ENCODE measurements around the gene MRPL55.

The MRPL55 gene

DNA sequence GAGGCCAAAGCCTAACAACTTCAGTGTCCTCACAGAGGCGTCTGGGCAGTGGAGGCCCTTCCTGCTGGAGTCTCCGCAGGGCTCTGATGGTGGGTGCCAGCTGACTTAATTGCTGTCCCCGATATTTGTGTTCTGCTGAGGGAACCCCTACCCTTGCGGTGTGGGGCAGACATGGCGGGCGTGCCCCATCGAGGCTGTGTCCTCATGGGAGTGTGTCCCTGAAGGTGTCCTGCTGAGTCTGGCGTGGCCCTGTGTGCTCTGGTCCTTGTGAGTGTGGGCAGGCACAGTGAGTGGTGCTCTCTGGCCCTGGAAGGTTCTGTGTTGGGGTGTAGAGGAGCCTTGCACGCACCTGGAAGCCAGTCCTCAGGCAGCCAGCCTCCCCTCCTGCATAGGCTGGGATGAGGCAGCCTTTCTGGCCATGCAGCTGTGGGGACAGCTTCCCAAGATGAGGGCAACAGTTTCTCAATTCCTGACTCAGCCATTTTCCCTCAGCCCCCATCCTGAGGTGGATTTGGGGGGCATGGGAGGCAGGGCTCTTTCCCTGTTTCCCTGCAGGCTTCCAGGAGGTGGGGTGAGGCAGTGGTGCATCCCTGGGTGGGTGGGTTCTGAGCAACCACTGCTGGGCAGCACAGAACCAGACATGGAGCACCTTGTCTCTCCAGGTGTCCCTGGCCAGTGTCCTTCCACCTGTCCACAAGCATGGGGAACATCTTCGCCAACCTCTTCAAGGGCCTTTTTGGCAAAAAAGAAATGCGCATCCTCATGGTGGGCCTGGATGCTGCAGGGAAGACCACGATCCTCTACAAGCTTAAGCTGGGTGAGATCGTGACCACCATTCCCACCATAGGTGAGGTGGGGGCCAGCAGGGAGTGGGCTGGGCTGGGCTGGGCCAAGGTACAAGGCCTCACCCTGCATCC is 12.4 kb downstream of the MRPL55 start:
- no peak for TF ChIP-seq NFIC (IDR thresholded peaks at IDR 0.05)

GRCh38 chr1:228095938-228096337 is 13.2 kb downstream of the MRPL55 start:
- no peak for TF ChIP-seq CREB1 (IDR thresholded peaks at IDR 0.05; ENCODE audit: low read depth)
- no peak for TF ChIP-seq CEBPB (IDR thresholded peaks at IDR 0.05)
- TF ChIP-seq EGR1 (IDR thresholded peaks at IDR 0.05): no peak
- TF ChIP-seq, protein P1, sequence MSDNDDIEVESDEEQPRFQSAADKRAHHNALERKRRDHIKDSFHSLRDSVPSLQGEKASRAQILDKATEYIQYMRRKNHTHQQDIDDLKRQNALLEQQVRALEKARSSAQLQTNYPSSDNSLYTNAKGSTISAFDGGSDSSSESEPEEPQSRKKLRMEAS (IDR thresholded peaks at IDR 0.05): no peak

GRCh38 chr1:228095161-228095560 is 13.9 kb downstream of the MRPL55 start:
- TF ChIP-seq, protein P1 (IDR thresholded peaks at IDR 0.05): no peak
- TF ChIP-seq CREB1 (IDR thresholded peaks at IDR 0.05; ENCODE audit: low read depth) (no peak), CEBPB (IDR thresholded peaks at IDR 0.05) (no peak), TAF1 (IDR thresholded peaks at IDR 0.05; ENCODE audit: low read depth) (no peak), TEAD4 (IDR thresholded peaks at IDR 0.05) (no peak)

DNA sequence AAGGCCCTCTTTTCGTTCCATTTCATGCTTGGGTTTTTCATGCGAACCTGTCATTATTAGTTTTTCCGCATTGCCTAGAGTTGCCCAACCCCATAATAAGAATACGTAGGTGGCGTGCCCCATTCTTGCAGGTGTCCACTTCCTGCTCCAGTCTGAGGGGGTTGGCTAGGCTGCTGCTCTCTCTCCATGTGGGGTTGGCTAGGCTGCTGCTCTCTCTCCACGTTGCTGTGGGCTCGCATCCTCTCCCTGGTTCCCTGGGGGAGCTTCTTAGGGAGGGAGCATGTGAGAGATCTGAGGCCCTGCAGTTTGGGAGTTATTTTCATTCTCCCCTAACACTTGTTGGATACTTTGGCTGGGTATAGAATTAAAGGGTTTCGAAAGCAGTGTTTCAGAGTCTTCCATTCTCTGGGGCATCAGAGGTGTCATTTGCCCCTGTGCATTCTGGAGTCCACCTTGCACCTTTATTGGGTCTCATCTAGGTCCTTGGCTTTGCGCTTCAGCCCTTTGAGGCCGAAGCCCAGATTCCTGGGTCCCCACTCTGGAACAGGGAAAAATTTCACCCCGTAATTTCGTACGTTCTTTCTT is 14.6 kb downstream of the MRPL55 start:
- TF ChIP-seq EP300 (IDR thresholded peaks at IDR 0.05; ENCODE audit: borderline replicate concordance) (no peak), FOXM1 (IDR thresholded peaks at IDR 0.05; ENCODE audit: borderline replicate concordance, low read depth) (no peak), EGR1 (IDR thresholded peaks at IDR 0.05) (no peak), RAD21 (IDR thresholded peaks at IDR 0.05; ENCODE audit: low read depth) (no peak), TCF12 (IDR thresholded peaks at IDR 0.05; ENCODE audit: low read depth) (no peak), YY1 (IDR thresholded peaks at IDR 0.05; ENCODE audit: low read depth) (no peak), CEBPB (IDR thresholded peaks at IDR 0.05) (no peak), TAF1 (IDR thresholded peaks at IDR 0.05; ENCODE audit: low read depth) (no peak), CREB1 (IDR thresholded peaks at IDR 0.05; ENCODE audit: low read depth) (no peak), TEAD4 (IDR thresholded peaks at IDR 0.05) (no peak)
- TF ChIP-seq, protein P2, sequence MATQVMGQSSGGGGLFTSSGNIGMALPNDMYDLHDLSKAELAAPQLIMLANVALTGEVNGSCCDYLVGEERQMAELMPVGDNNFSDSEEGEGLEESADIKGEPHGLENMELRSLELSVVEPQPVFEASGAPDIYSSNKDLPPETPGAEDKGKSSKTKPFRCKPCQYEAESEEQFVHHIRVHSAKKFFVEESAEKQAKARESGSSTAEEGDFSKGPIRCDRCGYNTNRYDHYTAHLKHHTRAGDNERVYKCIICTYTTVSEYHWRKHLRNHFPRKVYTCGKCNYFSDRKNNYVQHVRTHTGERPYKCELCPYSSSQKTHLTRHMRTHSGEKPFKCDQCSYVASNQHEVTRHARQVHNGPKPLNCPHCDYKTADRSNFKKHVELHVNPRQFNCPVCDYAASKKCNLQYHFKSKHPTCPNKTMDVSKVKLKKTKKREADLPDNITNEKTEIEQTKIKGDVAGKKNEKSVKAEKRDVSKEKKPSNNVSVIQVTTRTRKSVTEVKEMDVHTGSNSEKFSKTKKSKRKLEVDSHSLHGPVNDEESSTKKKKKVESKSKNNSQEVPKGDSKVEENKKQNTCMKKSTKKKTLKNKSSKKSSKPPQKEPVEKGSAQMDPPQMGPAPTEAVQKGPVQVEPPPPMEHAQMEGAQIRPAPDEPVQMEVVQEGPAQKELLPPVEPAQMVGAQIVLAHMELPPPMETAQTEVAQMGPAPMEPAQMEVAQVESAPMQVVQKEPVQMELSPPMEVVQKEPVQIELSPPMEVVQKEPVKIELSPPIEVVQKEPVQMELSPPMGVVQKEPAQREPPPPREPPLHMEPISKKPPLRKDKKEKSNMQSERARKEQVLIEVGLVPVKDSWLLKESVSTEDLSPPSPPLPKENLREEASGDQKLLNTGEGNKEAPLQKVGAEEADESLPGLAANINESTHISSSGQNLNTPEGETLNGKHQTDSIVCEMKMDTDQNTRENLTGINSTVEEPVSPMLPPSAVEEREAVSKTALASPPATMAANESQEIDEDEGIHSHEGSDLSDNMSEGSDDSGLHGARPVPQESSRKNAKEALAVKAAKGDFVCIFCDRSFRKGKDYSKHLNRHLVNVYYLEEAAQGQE (IDR thresholded peaks at IDR 0.05; ENCODE audit: low read depth): no peak
- TF ChIP-seq, protein P3, sequence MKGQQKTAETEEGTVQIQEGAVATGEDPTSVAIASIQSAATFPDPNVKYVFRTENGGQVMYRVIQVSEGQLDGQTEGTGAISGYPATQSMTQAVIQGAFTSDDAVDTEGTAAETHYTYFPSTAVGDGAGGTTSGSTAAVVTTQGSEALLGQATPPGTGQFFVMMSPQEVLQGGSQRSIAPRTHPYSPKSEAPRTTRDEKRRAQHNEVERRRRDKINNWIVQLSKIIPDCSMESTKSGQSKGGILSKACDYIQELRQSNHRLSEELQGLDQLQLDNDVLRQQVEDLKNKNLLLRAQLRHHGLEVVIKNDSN (IDR thresholded peaks at IDR 0.05): no peak
- TF ChIP-seq, protein P1 (IDR thresholded peaks at IDR 0.05): no peak

GRCh38 chr1:228093050-228093906 is 15.8 kb downstream of the MRPL55 start:
- no peak for TF ChIP-seq RAD21 (IDR thresholded peaks at IDR 0.05; ENCODE audit: low read depth)
- TF ChIP-seq, protein P3 (IDR thresholded peaks at IDR 0.05): no peak
- TF ChIP-seq EP300 (IDR thresholded peaks at IDR 0.05; ENCODE audit: borderline replicate concordance): no peak
- TF ChIP-seq, protein P1 (IDR thresholded peaks at IDR 0.05): no peak
- no peak for TF ChIP-seq YY1 (IDR thresholded peaks at IDR 0.05; ENCODE audit: low read depth)
- TF ChIP-seq, protein P2 (IDR thresholded peaks at IDR 0.05; ENCODE audit: low read depth): no peak
- TF ChIP-seq FOXM1 (IDR thresholded peaks at IDR 0.05; ENCODE audit: borderline replicate concordance, low read depth): no peak
- no peak for TF ChIP-seq TAF1 (IDR thresholded peaks at IDR 0.05; ENCODE audit: low read depth)
- no peak for TF ChIP-seq NFIC (IDR thresholded peaks at IDR 0.05)
- TF ChIP-seq TCF12 (IDR thresholded peaks at IDR 0.05; ENCODE audit: low read depth): no peak
- no peak for TF ChIP-seq EGR1 (IDR thresholded peaks at IDR 0.05)
- no peak for TF ChIP-seq TEAD4 (IDR thresholded peaks at IDR 0.05)
- TF ChIP-seq CREB1 (IDR thresholded peaks at IDR 0.05; ENCODE audit: low read depth): no peak
- no peak for TF ChIP-seq ZBTB7A (IDR thresholded peaks at IDR 0.05; ENCODE audit: low read depth)
- TF ChIP-seq CEBPB (IDR thresholded peaks at IDR 0.05): no peak
